Measurements from ENCODE around the gene ARHGEF11. TPM values are rescaled to one million over a fixed set of nuclear protein-coding genes. Genes with fewer than 3 reads are reported as not detected.

ARHGEF11 gene
- total RNA-seq, 1 experiment from 2014 or later: 29.4 TPM

DNA sequence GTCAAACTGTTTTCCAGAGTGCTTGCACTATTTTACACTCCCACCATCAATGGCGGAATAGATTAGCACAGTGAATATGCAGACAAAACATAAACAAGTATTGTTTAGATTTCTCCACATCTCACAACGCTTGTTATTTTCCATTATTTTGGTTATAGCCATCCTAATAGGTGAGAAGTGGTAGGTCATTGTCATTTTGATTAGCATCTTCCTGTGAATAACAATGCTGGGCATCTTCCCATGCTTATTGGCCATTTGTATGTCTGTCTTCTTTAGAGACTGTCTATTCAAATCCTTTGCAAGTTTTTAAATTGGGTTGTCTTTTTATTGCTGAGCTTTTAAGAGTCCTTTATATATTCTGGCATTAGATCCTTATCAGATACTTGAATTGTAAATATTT lies 70.5 kb downstream of the ARHGEF11 start:
- H3K4me3 ChIP-seq: no peak overlapping the region
- H3K27ac ChIP-seq: no peak overlapping the region
- DNase-seq (ENCODE audit: low read depth in 1 of 2, low spot score in 2 of 2): no peak
- H3K27me3 ChIP-seq (replicated peaks): no peaks in the 10 kb centered on the region
- peaks cover 77% of the 10 kb centered on the region for H3K36me3 ChIP-seq
- no peaks in the 10 kb centered on the region for H3K9me3 ChIP-seq (replicated peaks)
- H3K4me1 ChIP-seq (replicated peaks): no peaks in the 10 kb centered on the region

DNA sequence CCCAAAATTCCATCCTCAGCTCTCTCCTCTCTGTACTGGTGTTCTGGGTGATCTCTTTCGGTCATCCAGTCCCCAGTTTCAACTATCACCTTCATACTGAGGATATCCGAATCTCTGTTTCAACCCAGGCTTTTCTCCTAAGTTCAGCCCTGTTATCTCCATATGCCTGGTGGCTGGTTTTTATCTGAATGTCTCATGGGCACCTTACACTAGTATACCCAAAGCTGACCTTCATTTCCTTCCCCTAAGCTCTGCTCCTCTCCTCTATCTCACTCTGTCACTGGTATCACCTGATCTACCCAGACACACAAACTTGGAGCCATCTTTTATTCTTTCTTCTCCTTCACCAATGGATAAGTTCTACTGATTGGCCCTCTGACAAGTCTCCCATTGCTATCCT lies 72.1 kb downstream of the ARHGEF11 start:
- DNase-seq (ENCODE audit: low read depth in 1 of 2, low spot score in 2 of 2): no peak
- H3K27ac ChIP-seq: no peak overlapping the region
- no peak overlapping the region for H3K4me3 ChIP-seq
- H3K4me1 ChIP-seq (replicated peaks): no peaks in the 10 kb centered on the region
- H3K27me3 ChIP-seq (replicated peaks): no peaks in the 10 kb centered on the region
- peaks cover 68% of the 10 kb centered on the region for H3K36me3 ChIP-seq
- no peaks in the 10 kb centered on the region for H3K9me3 ChIP-seq (replicated peaks)

DNA sequence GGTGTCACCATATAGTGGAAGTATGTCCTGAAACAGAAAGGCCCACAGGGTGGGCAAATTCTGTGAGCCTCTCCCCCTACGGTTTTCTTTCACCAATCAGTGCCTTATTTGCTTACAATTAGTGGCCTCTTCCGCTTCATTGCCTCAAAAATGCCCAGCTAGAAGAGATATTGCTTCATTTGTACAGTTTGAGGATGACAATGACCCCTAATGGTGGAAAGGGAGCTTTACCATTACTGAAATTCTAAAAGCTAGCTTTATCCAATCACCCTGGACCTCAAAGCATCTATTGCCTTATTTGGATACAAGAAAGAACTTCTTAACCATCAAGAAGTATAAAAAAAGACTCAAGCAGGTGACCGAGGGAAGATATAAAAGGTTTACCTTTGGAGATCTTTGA lies 75.5 kb downstream of the ARHGEF11 start:
- Histone ChIP-seq H3K4me1 (replicated peaks) (no peaks in the 10 kb centered on the region), H3K9me3 (replicated peaks) (no peaks in the 10 kb centered on the region), H3K4me3 (no peak overlapping the region), H3K27ac (no peak overlapping the region), H3K36me3 (peaks cover 54% of the 10 kb centered on the region), H3K27me3 (replicated peaks) (no peaks in the 10 kb centered on the region)
- DNase-seq (ENCODE audit: low read depth in 1 of 2, low spot score in 2 of 2): no peak

DNA sequence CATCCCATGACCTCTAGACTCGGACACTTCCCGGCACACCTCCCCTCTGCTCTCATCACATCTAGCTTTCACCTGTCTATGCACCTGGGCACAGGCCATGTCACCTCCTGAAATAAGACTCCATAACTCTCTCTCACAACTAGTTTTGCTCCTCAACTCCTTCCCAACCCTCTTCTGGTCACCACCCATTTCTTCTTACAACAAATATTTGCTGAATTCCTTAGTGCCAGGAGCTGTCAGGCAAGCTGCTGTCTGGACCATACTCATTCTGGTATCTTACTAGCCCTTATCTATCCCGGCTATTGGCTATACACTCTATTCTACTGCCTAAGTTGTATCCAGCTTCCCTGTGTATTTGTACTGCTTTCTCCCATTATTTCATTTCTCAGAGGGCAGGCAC lies 76.0 kb downstream of the ARHGEF11 start:
- Histone ChIP-seq H3K4me1 (replicated peaks) (no peaks in the 10 kb centered on the region), H3K27me3 (replicated peaks) (no peaks in the 10 kb centered on the region)

DNA sequence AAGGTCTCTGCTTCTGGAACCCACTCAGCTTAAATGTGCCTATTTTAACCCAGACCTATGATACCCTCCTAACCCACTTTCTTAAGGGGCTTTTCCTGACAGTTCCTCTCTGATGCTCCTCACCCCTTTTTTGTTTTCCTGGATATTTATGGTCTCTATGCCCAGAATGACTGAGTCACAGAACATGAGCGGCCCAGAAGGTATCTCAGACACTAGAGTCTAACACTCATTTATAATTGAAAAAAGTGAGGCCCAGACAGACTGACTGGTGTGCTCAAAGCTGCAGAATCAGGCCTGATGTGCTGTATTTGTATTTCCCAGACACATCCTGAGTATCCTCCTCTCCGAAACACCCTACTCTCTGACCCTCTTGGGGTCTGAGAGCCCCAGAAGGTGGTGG lies 81.1 kb downstream of the ARHGEF11 start:
- H3K27me3 ChIP-seq (replicated peaks): no peaks in the 10 kb centered on the region
- H3K36me3 ChIP-seq: peaks cover 51% of the 10 kb centered on the region
- no peaks in the 10 kb centered on the region for H3K9me3 ChIP-seq (replicated peaks)
- H3K4me1 ChIP-seq (replicated peaks): no peaks in the 10 kb centered on the region
- no peak overlapping the region for H3K27ac ChIP-seq
- DNase-seq (ENCODE audit: low read depth in 1 of 2, low spot score in 2 of 2): no peak
- H3K4me3 ChIP-seq: no peak overlapping the region

More for the DNA sequence above, 76.0 kb downstream of the ARHGEF11 start:
- H3K4me3 ChIP-seq: no peak overlapping the region
- no peak overlapping the region for H3K27ac ChIP-seq
- peaks cover 49% of the 10 kb centered on the region for H3K36me3 ChIP-seq
- DNase-seq (ENCODE audit: low read depth in 1 of 2, low spot score in 2 of 2): no peak
- H3K9me3 ChIP-seq (replicated peaks): no peaks in the 10 kb centered on the region

DNA sequence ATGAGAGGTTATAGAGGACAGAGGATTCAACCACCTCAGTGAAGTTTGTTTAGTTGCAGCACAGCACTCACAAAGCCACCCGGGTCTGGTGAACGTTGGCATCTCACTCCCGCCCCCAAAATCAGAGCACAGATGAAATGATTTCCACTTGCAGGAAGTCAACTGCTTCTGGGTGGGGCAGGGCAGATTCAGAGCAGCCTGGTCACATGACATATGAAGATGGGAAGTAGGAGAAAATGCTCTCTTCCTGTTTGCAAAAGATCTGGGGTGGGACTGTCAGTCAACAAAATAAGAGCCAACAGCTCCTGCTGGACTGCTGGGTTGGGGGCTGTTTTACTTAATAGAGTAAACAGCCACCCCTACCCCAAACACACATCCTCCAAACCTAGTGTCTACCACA lies 81.9 kb downstream of the ARHGEF11 start:
- no peak for DNase-seq (ENCODE audit: low read depth in 1 of 2, low spot score in 2 of 2)
- Histone ChIP-seq H3K4me1 (replicated peaks) (no peaks in the 10 kb centered on the region), H3K27me3 (replicated peaks) (no peaks in the 10 kb centered on the region), H3K36me3 (peaks cover 58% of the 10 kb centered on the region), H3K9me3 (replicated peaks) (no peaks in the 10 kb centered on the region), H3K4me3 (no peak overlapping the region), H3K27ac (no peak overlapping the region)

DNA sequence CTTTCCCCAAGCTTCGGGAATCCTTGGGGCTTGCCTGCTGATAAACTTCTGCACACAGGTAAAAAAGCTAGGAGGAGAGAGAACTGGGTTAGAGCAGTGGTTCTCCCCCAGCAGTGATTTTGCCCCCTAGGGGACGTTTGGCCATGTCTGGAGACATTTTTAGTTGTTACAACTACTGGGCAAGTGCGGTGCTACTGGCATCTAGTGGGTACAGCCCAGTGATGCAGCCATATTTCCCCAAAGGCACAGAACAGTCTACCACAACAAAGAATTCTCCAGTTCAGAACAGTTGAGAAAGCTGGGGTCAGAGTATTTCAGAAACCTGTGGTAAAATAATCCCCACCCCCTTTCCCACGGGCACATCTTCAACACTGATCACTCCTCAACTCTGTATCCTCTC lies 83.8 kb downstream of the ARHGEF11 start:
- peaks cover 66% of the 10 kb centered on the region for H3K36me3 ChIP-seq
- no peak overlapping the region for H3K4me3 ChIP-seq
- no peak for DNase-seq (ENCODE audit: low read depth in 1 of 2, low spot score in 2 of 2)
- no peak overlapping the region for H3K27ac ChIP-seq
- H3K4me1 ChIP-seq (replicated peaks): no peaks in the 10 kb centered on the region
- H3K27me3 ChIP-seq (replicated peaks): no peaks in the 10 kb centered on the region
- H3K9me3 ChIP-seq (replicated peaks): no peaks in the 10 kb centered on the region

DNA sequence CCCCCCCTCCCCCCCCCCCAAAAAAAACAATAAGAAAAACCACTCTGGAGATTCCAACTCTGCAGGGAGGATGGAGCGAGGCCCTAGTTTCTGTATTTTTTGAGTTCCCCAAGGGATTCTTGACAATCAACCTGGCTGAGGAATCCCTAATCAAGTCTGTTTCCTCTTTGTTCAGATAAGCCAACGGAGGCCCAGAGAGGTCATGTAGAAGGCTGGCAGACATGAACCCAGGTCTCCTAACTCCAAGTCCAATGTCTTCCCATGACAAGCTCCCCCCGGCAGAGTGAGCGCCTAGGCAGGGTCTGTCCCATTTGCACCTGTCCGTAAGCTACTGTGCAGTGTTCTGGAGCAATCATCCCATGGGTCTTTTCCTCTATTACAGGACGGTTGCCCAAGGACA lies 85.6 kb downstream of the ARHGEF11 start:
- no peak for DNase-seq (ENCODE audit: low read depth in 1 of 2, low spot score in 2 of 2)
- Histone ChIP-seq H3K9me3 (replicated peaks) (no peaks in the 10 kb centered on the region), H3K4me1 (replicated peaks) (no peaks in the 10 kb centered on the region), H3K36me3 (peaks cover 75% of the 10 kb centered on the region), H3K27me3 (replicated peaks) (no peaks in the 10 kb centered on the region), H3K4me3 (no peak overlapping the region), H3K27ac (no peak overlapping the region)

DNA sequence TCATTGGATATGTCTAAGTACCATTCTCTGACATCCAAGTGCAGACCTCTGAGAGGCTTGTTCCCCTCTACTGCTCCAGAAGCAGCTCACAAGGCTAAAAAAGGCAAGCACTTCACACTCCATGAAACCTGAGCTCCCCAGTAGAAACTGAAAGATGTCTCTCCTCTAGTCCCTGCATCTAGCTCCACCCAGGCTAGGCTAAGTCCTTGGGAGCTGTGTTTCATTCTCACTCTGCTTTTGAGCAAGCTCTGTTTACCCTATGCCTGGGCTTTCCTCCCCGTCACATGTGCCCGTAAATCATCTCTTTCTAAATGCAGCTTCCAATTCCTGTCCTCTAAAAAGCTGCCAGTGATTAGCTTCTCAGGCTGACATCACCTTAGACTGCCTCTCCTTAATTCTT lies 86.1 kb downstream of the ARHGEF11 start:
- no peaks in the 10 kb centered on the region for H3K9me3 ChIP-seq (replicated peaks)
- no peaks in the 10 kb centered on the region for H3K27me3 ChIP-seq (replicated peaks)
- no peak overlapping the region for H3K4me3 ChIP-seq
- H3K4me1 ChIP-seq (replicated peaks): no peaks in the 10 kb centered on the region
- DNase-seq (ENCODE audit: low read depth in 1 of 2, low spot score in 2 of 2): no peak
- H3K27ac ChIP-seq: no peak overlapping the region
- H3K36me3 ChIP-seq: peaks cover 79% of the 10 kb centered on the region

DNA sequence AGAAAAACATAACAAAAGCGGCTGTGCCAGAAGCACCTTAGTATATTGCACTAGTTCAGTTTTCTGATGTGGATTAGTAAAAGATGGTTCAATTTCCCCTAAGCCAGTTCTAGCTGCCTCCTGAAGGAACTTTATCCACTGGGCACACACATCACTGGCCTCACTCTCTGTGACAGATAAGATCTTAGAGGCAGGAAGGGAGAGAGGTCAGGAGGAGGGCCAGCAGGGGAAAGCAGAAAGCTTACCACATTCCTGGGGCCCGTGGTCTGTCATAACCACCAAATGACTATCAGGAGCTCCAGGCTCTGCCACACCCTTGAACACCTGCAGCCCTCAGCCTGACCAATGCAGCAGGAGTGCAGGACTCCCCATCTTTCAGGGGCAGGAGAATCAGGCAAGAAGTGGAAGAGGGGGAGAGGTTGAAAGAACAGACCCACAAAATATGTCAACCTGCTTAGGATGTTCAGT lies 87.3 kb downstream of the ARHGEF11 start:
- H3K27me3 ChIP-seq (replicated peaks): no peaks in the 10 kb centered on the region
- H3K9me3 ChIP-seq (replicated peaks): no peaks in the 10 kb centered on the region
- DNase-seq (ENCODE audit: low read depth in 1 of 2, low spot score in 2 of 2): no peak
- H3K4me3 ChIP-seq: no peak overlapping the region
- H3K36me3 ChIP-seq: peaks cover 81% of the 10 kb centered on the region
- H3K4me1 ChIP-seq (replicated peaks): no peaks in the 10 kb centered on the region
- H3K27ac ChIP-seq: no peak overlapping the region

DNA sequence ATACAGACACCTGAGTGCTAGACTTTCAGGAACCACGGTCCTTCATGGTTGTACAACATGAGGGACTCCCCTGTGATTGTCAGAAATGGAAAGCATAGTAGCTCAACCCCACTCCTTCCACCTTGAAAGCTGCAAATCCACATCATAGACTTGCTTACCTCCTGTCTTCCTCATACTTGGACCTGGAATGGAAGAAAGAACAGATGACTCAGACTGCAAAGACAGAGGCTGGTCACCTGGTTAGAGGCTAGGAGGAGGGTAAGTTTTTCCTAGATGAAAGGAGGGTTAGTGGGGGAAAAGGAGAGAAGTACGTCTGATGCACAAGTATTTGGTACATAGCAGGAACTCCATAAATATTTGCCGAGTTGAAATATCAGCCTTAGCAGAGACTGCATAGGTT lies 87.9 kb downstream of the ARHGEF11 start:
- no peak overlapping the region for H3K4me3 ChIP-seq
- H3K27me3 ChIP-seq (replicated peaks): no peaks in the 10 kb centered on the region
- H3K36me3 ChIP-seq: peaks cover 81% of the 10 kb centered on the region
- H3K4me1 ChIP-seq (replicated peaks): no peaks in the 10 kb centered on the region
- DNase-seq (ENCODE audit: low read depth in 1 of 2, low spot score in 2 of 2): no peak
- H3K27ac ChIP-seq: no peak overlapping the region
- no peaks in the 10 kb centered on the region for H3K9me3 ChIP-seq (replicated peaks)

DNA sequence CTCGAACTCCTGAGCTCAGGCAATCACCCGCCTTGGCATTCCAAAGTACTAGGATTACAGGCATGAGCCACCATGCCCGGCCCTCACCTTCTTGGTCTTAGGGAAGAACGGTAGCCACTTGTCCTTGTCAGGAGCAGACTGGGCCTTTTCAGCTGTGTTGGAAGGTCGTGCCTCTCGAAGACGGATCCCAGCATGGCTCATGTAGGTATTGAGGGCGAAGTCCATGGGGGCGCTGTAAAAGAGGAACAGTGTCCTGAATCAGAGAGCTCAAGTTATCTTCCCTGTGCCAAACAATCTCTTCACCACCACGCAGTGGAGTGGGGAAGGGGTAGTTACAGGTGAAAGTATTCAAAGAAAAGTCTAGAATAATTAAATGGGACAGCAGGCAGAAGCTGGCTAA lies 89.2 kb downstream of the ARHGEF11 start:
- no peaks in the 10 kb centered on the region for H3K4me1 ChIP-seq (replicated peaks)
- no peaks in the 10 kb centered on the region for H3K9me3 ChIP-seq (replicated peaks)
- peaks cover 82% of the 10 kb centered on the region for H3K36me3 ChIP-seq
- no peaks in the 10 kb centered on the region for H3K27me3 ChIP-seq (replicated peaks)
- H3K4me3 ChIP-seq: no peak overlapping the region
- no peak for DNase-seq (ENCODE audit: low read depth in 1 of 2, low spot score in 2 of 2)
- H3K27ac ChIP-seq: no peak overlapping the region

DNA sequence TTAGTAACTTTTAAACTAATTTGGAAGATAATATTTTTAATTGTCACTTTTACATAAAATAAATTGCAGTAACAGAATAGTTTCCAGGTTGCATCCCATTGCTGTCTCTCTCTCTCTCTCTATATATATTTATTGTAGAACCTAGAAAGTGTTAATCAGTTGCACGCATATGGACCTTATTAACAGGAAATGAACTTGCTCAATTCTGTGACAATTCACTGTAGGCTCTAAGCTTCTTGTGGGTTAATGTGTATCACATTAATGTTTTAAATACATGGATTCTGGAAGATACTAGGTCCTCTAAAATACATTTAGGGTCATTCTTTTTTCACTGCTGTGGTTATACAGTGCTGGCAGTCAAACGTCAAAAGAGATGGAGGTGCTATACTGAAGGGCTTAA lies 92.0 kb downstream of the ARHGEF11 start:
- Histone ChIP-seq H3K36me3 (peaks cover 86% of the 10 kb centered on the region), H3K4me3 (no peak overlapping the region), H3K27me3 (replicated peaks) (no peaks in the 10 kb centered on the region), H3K4me1 (replicated peaks) (no peaks in the 10 kb centered on the region), H3K27ac (no peak overlapping the region), H3K9me3 (replicated peaks) (no peaks in the 10 kb centered on the region)
- no peak for DNase-seq (ENCODE audit: low read depth in 1 of 2, low spot score in 2 of 2)

DNA sequence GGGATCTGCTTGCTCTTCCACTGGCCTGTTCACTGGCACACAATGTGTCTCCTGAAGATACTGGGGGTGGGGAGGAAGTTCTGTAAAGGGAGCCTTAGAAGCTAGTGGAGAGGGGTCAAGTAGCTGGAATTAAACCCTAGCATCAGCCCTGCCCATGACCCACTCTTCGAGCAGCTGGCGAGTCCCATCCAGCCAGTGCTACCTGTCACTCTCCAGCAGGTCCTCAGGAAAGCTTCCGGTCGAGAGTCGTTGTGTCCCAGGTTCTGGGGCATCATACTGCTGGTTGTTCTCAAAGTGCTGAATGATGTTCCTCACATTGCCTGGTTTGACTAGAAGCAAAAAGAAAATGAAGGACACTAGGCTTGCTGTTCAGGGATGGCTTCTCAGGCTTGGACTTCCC lies 94.2 kb downstream of the ARHGEF11 start:
- H3K27ac ChIP-seq: no peak overlapping the region
- no peaks in the 10 kb centered on the region for H3K4me1 ChIP-seq (replicated peaks)
- no peak overlapping the region for H3K4me3 ChIP-seq
- no peaks in the 10 kb centered on the region for H3K27me3 ChIP-seq (replicated peaks)
- peaks cover 87% of the 10 kb centered on the region for H3K36me3 ChIP-seq
- H3K9me3 ChIP-seq (replicated peaks): no peaks in the 10 kb centered on the region
- DNase-seq (ENCODE audit: low read depth in 1 of 2, low spot score in 2 of 2): no peak

DNA sequence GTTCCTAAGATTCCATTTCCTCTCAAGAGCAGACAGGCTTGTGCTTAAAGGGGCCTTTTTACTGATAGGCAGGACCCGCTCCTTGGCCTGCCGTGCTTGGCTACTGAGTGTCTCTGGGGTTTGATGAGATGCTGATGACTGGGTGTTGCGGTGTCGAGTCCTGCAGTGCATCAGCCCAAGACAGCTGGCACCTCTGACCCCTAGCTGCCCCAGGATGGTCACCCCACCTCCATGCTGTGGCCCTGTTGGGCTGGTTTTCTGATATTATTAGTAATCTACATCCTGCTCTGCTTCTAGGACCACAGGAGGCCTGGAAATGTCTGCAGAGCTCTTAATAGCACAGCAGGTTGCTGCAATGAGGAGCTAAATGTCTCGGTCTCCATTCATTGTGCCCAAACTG lies 96.4 kb downstream of the ARHGEF11 start:
- Histone ChIP-seq H3K4me3 (no peak overlapping the region), H3K36me3 (peaks cover 83% of the 10 kb centered on the region), H3K4me1 (replicated peaks) (no peaks in the 10 kb centered on the region), H3K9me3 (replicated peaks) (no peaks in the 10 kb centered on the region), H3K27ac (no peak overlapping the region), H3K27me3 (replicated peaks) (no peaks in the 10 kb centered on the region)
- DNase-seq (ENCODE audit: low read depth in 1 of 2, low spot score in 2 of 2): no peak

Data from SJSA1 (cell line).